A172 (cell line): ENCODE data around the gene KCNQ2. TPM values are rescaled to one million over a fixed set of nuclear protein-coding genes. Genes with fewer than 3 reads are reported as not detected.
A peak's percentile ranks its signal among the peaks of the same experiment; 100 is the strongest.

Source experiments
- DNase-seq: peaks from one replicate; pipeline ENCODE4 v3.0.0-alpha.2; 2015; ENCODE audit warnings: low spot score
- total RNA-seq: library from RNA; depleted of rRNA; stranded (reverse); fragments of >200 nt; shearing (Covaris generic); gene quantifications from 2 replicates; pipeline ENCODE4 v1.2.3, GENCODE V29; 2014

Gene KCNQ2
- total RNA-seq, 1 experiment from 2014 or later = 0.36 TPM

- DNase-seq = no peak
Observed at GRCh38 chr20:63454731-63455567, 17.5 kb downstream of the KCNQ2 start.

GRCh38 chr20:63452821-63453523 is 19.5 kb downstream of the KCNQ2 start:
- DNase-seq = no peak

GRCh38 chr20:63452341-63452740 is 20.1 kb downstream of the KCNQ2 start:
- DNase-seq = no peak

- DNase-seq = no peak
Observed at GRCh38 chr20:63451821-63452220, 20.6 kb downstream of the KCNQ2 start.

- no peak for DNase-seq
Observed at GRCh38 chr20:63449796-63450730, 22.4 kb downstream of the KCNQ2 start.

GRCh38 chr20:63449025-63449424 is 23.4 kb downstream of the KCNQ2 start:
- no peak for DNase-seq

- no peak for DNase-seq
Observed at GRCh38 chr20:63448031-63448430, 24.4 kb downstream of the KCNQ2 start.

GRCh38 chr20:63447320-63447719 is 25.1 kb downstream of the KCNQ2 start:
- no peak for DNase-seq

- DNase-seq = no peak
Observed at GRCh38 chr20:63446216-63447024, 26.0 kb downstream of the KCNQ2 start.

GRCh38 chr20:63445075-63445734 is 27.2 kb downstream of the KCNQ2 start:
- no peak for DNase-seq

- DNase-seq = no peak
Observed at GRCh38 chr20:63444548-63444947, 27.9 kb downstream of the KCNQ2 start.

- no peak for DNase-seq
Observed at GRCh38 chr20:63443606-63444395, 28.7 kb downstream of the KCNQ2 start.

- DNase-seq = peak; percentile 67
Observed at GRCh38 chr20:63442100-63442493, 30.4 kb downstream of the KCNQ2 start.

GRCh38 chr20:63441136-63442099 is 31.0 kb downstream of the KCNQ2 start:
- DNase-seq = peak; percentile 46

- DNase-seq = no peak
Observed at GRCh38 chr20:63440366-63440955, 32.0 kb downstream of the KCNQ2 start.

- DNase-seq = no peak
Observed at GRCh38 chr20:63439866-63440265, 32.6 kb downstream of the KCNQ2 start.

GRCh38 chr20:63438121-63438520 is 34.3 kb downstream of the KCNQ2 start:
- DNase-seq = no peak

GRCh38 chr20:63435552-63435951 is 36.9 kb downstream of the KCNQ2 start:
- DNase-seq = no peak
